Measurements from ENCODE around the gene CTIF.

Gene CTIF

DNA sequence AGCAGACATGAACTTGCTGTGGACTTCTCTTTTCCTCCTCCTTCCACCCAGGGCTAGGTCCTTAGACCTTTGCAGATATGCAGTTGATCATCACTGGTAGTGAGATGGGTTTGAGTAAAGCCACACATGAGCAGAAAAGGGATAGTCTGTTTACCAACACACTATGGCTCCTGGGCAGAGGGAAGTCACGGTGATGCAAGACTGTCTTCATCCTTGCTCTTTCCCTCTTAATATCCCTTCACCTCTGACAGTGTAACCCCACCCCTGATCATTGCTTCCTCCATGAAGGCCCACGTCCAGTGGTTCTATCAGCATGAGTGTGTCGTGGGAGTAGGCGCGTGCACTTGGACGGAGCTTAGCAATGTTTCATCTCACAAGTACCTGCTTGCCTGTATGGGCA, 223.2 kb downstream of the CTIF start:
- no peak for DNase-seq

- no peak for DNase-seq
Observed at GRCh38 chr18:48762836-48763718, 224.2 kb downstream of the CTIF start.

- DNase-seq, result no peak
Observed at GRCh38 chr18:48763719-48764100, 224.9 kb downstream of the CTIF start.

GRCh38 chr18:48765053-48765452, 226.2 kb downstream of the CTIF start:
- no peak for DNase-seq

GRCh38 chr18:48766026-48766425, 227.2 kb downstream of the CTIF start:
- DNase-seq, result no peak

DNA sequence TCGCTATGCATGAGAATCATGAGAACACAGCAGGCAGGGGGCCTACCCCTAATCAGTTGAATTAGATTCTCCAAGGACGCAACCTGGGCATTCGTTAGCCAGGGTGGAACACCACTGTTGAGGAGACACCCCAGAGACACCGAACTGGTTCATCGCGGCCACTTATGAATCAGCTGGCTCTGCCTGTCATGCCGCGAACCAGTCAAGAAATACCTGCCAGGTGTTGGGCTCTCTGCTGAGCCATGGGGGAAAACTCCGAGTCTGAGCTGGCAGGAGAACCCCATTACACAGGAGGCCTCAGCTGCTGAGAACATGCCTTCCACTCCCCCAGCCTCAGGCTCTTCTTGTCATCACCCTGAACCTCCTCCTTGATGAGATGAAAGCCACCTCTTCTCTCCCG, 227.7 kb downstream of the CTIF start:
- no peak for DNase-seq

GRCh38 chr18:48767090-48767690, 228.4 kb downstream of the CTIF start:
- DNase-seq, result no peak

DNA sequence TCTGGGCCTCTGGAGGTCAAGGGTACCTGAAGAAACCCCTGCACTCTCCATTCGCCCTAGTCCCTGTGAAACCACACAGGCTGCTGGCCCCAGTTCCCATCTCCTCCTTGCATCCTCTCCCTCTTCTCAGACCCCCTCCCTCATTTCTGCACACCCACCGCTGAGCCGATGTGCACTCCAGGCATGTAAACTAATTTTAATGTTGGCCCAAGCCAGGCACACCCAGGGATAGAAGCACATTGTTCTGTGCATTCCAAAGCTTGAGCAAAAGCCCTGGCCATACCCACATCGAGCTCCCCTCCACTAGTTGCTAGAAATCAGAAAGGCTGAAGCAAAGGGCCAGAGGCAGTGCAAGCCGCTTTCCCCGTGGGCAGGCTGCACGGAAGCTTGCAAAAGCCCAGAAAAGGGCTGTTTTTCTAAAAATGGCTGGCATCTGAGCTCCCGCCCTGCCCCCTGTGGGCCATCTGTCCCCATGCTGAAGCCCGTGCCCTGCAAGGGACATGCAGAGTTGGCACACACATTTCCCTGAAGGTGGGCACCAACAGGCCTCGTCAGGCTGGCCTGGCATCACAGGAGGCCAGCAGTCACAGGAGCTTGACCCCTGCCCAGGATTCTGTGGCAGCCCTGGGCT, 230.3 kb downstream of the CTIF start:
- DNase-seq, result no peak

DNA sequence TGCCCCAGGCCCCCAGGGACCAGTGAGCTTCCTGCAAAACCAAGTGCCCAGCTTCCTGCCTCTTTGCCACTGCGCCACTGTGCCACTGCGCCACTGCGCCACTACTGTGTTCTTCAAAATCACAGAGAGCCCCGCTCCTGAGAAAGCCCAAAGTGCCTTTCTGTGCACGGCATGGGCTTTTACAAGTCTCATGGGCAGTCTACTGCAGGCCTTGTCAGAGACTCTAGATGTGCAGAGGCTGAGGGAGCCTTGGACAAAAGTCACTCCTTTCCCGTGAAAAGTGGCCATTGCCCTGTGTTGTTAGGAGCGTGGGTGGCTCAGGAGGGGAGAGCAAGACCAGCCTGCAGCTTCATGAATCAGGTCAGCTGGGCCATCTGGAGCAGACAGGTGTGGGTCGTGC, 231.4 kb downstream of the CTIF start:
- no peak for DNase-seq

- DNase-seq, result no peak
Observed at GRCh38 chr18:48771641-48772375, 233.0 kb downstream of the CTIF start.

DNA sequence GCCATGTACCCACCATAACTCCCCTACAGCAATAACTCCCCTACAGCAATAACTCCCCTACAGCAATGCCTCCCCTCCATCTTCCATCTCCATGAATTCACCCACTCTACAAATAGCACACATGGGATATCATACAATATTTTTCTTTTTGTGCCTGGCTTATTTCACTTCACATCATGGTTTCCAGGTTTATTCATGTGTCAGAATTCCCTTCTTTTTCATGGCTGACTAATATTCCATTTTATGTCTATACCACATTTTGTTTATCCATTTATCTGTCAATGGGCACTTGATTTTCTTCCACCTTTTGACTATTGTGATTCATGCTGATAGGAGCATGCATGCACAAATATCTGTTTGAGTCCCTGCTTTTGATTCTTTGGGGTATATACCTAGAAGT, 233.6 kb downstream of the CTIF start:
- no peak for DNase-seq

- no peak for DNase-seq
Observed at GRCh38 chr18:48773821-48774220, 235.0 kb downstream of the CTIF start.

DNA sequence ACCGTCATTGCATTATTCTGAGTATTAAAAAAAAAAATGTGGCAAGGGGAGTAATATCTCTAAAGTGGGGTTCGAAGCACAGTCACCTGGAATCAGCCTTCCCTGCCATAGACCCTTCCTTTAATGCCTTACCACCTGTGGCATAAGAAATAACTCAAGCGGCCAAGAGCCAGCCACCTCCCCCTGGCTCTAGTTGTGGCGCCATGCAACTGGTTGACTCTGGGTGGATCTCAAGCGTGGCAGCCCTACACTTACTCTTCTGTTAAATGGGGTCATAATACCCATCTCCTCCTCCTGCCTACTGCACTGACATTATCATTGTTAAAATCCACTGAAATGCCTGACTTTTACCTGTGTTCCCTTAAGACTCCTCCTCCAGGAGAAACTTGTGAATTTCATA, 236.1 kb downstream of the CTIF start:
- DNase-seq, result no peak

DNA sequence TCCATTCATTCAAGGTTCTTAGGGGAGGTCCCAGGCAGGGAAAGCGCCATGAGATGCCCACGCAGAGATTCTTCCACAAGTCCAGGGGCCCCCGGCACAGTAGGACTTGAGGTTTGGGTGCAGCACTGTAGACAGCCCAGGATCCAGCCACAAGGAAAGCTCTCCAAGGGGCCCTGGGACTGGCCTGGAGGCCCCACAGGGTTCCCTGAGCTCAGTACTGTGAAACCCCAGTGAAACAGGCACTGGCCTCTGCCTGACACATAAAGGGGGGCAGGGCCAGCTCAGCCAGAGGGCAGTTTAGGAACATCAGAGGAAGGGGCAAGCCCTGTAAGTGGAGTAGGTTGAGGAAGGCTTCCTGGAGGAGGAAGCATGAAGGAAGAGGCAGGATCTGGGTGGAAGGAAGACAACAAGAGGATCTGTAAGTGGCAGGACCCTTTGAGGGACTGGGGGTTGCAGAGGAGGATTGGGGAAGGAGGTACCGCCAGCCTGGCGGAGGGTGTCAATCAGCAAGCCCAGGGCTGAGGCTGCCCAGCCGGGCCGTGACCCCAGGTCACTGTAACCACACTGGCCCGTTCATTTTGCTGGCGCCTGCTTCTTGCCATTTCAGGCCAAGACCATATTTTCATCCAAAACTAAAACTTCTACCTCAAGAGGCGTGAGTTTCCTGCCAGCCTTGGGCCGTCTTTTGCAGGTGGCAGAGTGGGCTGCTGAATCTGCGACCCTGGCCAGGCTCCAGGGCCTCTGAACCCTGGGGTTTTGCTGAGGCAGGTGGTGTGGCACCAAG, 236.7 kb downstream of the CTIF start:
- no peak for DNase-seq

GRCh38 chr18:48776156-48776555, 237.3 kb downstream of the CTIF start:
- no peak for DNase-seq

DNA sequence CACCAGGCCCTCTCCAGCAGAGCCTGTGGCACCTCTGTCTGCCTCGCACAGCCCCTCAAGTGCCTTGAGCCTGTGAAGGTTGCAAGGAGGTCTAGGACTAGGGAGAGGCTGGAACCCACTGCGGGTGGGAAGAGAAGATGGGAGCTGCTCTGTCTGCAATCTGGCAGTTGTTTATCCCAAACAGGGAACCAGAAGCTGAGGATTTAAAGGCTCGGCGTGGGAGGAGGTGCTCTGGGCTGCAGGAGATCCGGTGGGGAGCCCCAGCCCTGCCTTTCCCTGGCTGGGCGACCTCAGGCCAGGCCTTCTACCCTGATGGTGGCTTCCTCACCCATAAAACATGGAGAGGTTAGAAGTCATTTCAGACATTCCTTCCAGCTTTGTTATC, 237.8 kb downstream of the CTIF start:
- no peak for DNase-seq

DNA sequence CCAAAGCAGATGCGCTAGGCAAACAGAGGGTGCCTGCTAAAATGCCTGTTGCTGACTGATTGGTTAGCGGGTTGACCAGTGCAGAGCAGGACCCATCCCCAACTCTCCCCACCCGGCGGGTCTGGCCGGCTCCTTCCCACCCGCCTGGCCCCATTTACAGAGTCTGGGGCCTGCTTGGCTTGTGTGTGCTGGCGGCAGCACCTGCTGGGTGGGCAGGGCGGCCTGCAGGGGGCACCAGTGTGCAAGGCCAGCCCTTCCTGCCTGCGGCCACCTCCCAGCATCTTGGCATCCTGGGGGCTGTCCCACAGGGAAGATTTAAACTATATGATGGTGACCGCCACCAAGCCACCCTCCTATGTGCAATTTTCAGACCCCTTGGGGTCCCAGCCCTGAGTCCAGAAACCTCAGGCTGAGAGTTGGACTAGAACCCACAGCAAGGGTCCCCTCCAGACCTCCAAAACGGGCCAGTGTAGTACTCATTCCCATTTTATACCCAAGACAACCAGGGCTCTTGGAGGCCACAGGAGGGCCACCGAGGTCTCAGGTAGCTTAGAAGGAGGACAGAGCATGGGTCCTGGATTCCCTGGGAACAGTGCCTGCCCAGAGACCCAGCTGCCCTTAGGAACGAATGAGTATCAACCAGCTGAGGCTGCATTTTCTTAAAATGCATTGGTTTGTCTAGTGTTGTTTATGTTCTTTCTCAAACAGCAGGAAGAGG, 238.4 kb downstream of the CTIF start:
- DNase-seq, result peak; percentile 82

- no peak for DNase-seq
Observed at GRCh38 chr18:48777744-48778116, 238.9 kb downstream of the CTIF start.

GRCh38 chr18:48778344-48779011, 239.6 kb downstream of the CTIF start:
- DNase-seq, result no peak

GRCh38 chr18:48779462-48779861, 240.6 kb downstream of the CTIF start:
- no peak for DNase-seq

GRCh38 chr18:48780201-48780912, 241.5 kb downstream of the CTIF start:
- DNase-seq, result no peak
